Measurements from ENCODE around the gene HTN1. TPM values are rescaled to one million over a fixed set of nuclear protein-coding genes. Genes with fewer than 3 reads are reported as not detected.
"Not testable (repeated sequence)": the region's sequence is repeated elsewhere in the genome, so short reads cannot be mapped to it uniquely, and the experiment has no call there.

The HTN1 gene
- total and polyA plus RNA-seq, 12 donors: not detected

DNA sequence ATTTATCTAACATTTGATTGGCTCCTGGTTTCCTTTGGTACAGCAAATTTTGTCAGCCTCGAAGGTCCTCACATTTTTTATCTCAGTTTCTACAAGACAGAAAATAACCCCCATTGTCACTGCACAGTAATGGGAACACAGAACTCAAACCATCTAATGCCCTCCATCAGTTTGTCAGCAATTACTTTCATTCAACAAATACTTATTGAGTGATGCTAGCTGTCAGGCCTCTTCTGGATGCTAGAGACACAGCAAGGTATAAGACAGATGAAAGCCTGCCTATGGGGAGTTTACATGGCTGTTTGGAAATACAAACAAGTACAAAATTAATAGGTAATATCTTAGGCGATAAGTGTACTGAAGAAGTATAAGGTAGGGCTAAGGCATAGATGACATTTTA lies 27.0 kb upstream of the HTN1 start:
- no peak for ATAC-seq
- WGBS, 2 donors: 74 to 80% methylated on average over 2 of the region's 2 CpGs

DNA sequence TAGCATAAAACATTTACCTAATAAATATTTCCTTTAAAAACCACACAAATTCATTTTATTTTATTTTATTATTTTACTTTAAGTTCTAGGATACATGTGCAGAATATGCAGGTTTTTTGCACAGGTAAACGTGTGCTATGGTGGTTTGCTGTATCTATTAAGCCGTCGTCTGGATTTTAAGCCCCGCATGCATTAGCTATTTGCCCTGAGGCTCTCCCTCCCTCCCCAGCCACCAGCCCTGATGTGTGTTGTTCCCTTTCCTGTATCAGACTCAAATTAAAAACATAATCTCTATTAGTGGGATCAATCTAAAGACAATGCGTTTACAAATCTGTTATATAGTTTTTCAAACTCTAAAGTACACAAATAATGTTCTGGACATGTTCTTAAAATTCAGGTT lies 23.2 kb upstream of the HTN1 start:
- 76 to 82% methylated on average over 5 of the region's 5 CpGs for WGBS, 2 donors
- ATAC-seq: no peak
- Histone ChIP-seq H3K36me3 (no peaks in the 10 kb centered on the region), H3K27me3 (no peaks in the 10 kb centered on the region), H3K27ac (no peak overlapping the region), H3K4me3 (no peak overlapping the region), H3K9me3 (no peaks in the 10 kb centered on the region), H3K4me1 (no peaks in the 10 kb centered on the region)
- TF ChIP-seq, protein P1, sequence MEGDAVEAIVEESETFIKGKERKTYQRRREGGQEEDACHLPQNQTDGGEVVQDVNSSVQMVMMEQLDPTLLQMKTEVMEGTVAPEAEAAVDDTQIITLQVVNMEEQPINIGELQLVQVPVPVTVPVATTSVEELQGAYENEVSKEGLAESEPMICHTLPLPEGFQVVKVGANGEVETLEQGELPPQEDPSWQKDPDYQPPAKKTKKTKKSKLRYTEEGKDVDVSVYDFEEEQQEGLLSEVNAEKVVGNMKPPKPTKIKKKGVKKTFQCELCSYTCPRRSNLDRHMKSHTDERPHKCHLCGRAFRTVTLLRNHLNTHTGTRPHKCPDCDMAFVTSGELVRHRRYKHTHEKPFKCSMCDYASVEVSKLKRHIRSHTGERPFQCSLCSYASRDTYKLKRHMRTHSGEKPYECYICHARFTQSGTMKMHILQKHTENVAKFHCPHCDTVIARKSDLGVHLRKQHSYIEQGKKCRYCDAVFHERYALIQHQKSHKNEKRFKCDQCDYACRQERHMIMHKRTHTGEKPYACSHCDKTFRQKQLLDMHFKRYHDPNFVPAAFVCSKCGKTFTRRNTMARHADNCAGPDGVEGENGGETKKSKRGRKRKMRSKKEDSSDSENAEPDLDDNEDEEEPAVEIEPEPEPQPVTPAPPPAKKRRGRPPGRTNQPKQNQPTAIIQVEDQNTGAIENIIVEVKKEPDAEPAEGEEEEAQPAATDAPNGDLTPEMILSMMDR (IDR thresholded peaks at IDR 0.05): no peak
- intact Hi-C loops (cut with DNase I): no loop called here
- DNase-seq: no peak

More for the DNA sequence above, 27.0 kb upstream of the HTN1 start:
- H3K9me3 ChIP-seq: no peaks in the 10 kb centered on the region
- H3K27me3 ChIP-seq: no peaks in the 10 kb centered on the region
- no peak overlapping the region for H3K4me3 ChIP-seq
- TF ChIP-seq, protein P1 (IDR thresholded peaks at IDR 0.05): no peak
- no peaks in the 10 kb centered on the region for H3K36me3 ChIP-seq
- no peak for DNase-seq
- no peak overlapping the region for H3K27ac ChIP-seq
- intact Hi-C loops (cut with DNase I): no loop called here
- H3K4me1 ChIP-seq: no peaks in the 10 kb centered on the region

DNA sequence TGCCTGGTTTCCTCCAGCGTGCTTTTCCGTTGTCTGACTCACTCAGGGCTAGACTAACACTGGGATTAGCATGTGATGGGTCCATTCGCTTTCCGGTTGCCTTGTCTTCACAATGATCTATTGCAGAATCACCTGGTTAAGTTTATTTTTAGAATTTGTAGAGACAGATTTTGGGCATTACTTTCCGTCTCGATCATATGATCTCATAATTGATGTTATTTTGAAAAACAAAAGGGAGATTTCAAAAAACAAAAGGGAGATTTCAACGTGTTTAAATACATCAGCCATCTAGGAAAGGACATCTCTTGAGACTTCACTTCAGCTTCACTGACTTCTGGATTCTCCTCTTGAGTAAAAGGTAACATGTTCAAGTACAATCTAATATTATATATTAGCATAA lies 22.1 kb upstream of the HTN1 start, which contains the start of gene HTN3:
Gene HTN3, plus strand, starts transcription at position 301 of the 400 bp plus-strand sequence. CDS start 2,282 bp downstream, outside the sequence.
- H3K27ac ChIP-seq; ATAC-seq; H3K36me3 ChIP-seq; intact Hi-C loops (cut with DNase I); H3K9me3 ChIP-seq; H3K4me1 ChIP-seq; DNase-seq; H3K4me3 ChIP-seq; H3K27me3 ChIP-seq: not testable (repeated sequence)
- 73 to 82% methylated on average over 5 to 6 of the region's 7 CpGs for WGBS, 2 donors

- DNase-seq; intact Hi-C loops (cut with DNase I): not testable (repeated sequence)
These were observed 12.7 kb upstream of the HTN1 start for GRCh38 chr4:70037559-70037958.

GRCh38 chr4:70039928-70040327 lies 10.3 kb upstream of the HTN1 start:
- H3K36me3 ChIP-seq: not testable (repeated sequence)

More at GRCh38 chr4:70037559-70037958, 12.7 kb upstream of the HTN1 start:
- not testable (repeated sequence) for H3K4me1 ChIP-seq, H3K36me3 ChIP-seq, H3K27ac ChIP-seq, H3K27me3 ChIP-seq, H3K4me3 ChIP-seq, ATAC-seq
- peaks cover 0 to 42% (median 0%) of the 10 kb centered on the region in 11 donors for H3K9me3 ChIP-seq
- 87 to 89% methylated on average over 17 to 18 of the region's 18 CpGs for WGBS, 2 donors

DNA sequence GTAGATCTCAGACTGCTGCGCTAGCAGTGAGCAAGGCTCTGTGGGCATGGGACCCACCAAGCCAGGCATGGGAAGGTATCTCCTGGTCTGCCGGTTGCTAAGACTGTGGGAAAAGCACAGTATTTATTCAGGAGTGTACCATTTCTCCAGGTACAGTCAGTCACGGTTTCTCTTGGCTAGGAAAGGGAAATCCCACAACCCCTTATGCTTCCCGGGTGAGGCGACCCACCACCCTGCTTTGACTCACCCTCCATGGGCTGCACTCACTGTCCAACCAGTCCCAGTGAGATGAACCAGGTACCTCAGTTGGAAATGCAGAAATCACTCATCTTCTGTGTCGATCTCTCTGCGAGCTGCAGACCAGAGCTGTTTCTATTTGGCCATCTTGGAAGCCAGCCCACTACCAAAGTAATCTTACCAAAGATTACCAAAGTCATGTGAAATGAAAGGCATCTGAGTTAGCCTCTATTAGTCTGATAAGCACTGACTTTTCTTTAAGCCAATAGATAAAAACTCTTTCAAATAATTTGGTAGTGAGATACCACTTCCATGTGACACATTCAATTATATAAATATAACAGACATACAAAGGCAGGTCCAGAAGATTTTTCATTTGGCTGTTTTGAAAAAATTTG lies 8.5 kb upstream of the HTN1 start:
- TF ChIP-seq, protein P1 (IDR thresholded peaks at IDR 0.05): no peak
- 64 to 79% methylated on average over 7 of the region's 7 CpGs for WGBS, 2 donors
- intact Hi-C loops (cut with DNase I): no loop called here
- ATAC-seq (no peak), DNase-seq (no peak)
- Histone ChIP-seq H3K4me1 (no peaks in the 10 kb centered on the region), H3K9me3 (peaks cover 0 to 30% (median 0%) of the 10 kb centered on the region in 11 donors), H3K27me3 (no peaks in the 10 kb centered on the region), H3K27ac (no peak overlapping the region), H3K4me3 (no peak overlapping the region), H3K36me3 (no peaks in the 10 kb centered on the region)

More at GRCh38 chr4:70039928-70040327, 10.3 kb upstream of the HTN1 start:
- H3K4me3 ChIP-seq; ATAC-seq; H3K27ac ChIP-seq; H3K4me1 ChIP-seq; H3K27me3 ChIP-seq; DNase-seq; intact Hi-C loops (cut with DNase I): not testable (repeated sequence)
- H3K9me3 ChIP-seq: peaks cover 0 to 31% (median 0%) of the 10 kb centered on the region in 11 donors

DNA sequence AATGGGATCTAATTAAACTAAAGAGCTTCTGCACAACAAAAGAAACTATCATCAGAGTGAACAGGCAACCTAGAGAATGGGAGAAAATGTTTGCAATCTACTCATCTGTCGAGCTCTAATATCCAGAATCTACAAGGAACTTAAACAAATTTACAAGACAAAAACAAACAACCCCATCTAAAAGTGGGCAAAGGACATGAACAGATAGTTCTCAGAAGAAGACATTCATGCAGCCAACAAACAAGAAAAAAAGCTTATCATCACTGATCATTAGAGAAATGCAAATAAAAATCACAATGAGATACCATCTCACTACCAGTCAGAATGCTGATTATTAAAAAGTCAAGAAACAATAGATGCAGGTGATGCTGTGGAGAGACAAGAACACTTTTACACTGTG lies 6.3 kb downstream of the HTN1 start:
- H3K4me3 ChIP-seq; H3K4me1 ChIP-seq; H3K36me3 ChIP-seq; intact Hi-C loops (cut with DNase I); ATAC-seq; H3K27me3 ChIP-seq; DNase-seq; H3K27ac ChIP-seq: not testable (repeated sequence)
- peaks cover 0 to 27% (median 4%) of the 10 kb centered on the region in 11 donors for H3K9me3 ChIP-seq
- WGBS, 2 donors: 33 to 74% methylated on average over 1 of the region's 1 CpG
